ENCODE measurements around the gene CAMKMT. TPM values are rescaled to one million over a fixed set of nuclear protein-coding genes. Genes with fewer than 3 reads are reported as not detected.
A peak's percentile ranks its signal among the peaks of the same experiment; 100 is the strongest.

CAMKMT gene
- total RNA-seq, 1 experiment from 2014 or later, result 6.2 TPM

GRCh38 chr2:44779793-44780192, 418.0 kb downstream of the CAMKMT start:
- DNase-seq (ENCODE audit: low read depth), result no peak
- in situ Hi-C loops (cut with HindIII; ENCODE audit: low pct_unique_long_range_greater_than_20kb, low sequenced_read_pairs), result no loop called here

GRCh38 chr2:44780406-44780805, 418.7 kb downstream of the CAMKMT start:
- in situ Hi-C loops (cut with HindIII; ENCODE audit: low pct_unique_long_range_greater_than_20kb, low sequenced_read_pairs), result no loop called here
- DNase-seq (ENCODE audit: low read depth), result no peak

GRCh38 chr2:44785433-44785832, 423.7 kb downstream of the CAMKMT start:
- in situ Hi-C loops (cut with HindIII; ENCODE audit: low pct_unique_long_range_greater_than_20kb, low sequenced_read_pairs), result no loop called here
- no peak for DNase-seq (ENCODE audit: low read depth)

- in situ Hi-C loops (cut with HindIII; ENCODE audit: low pct_unique_long_range_greater_than_20kb, low sequenced_read_pairs), result no loop called here
- no peak for DNase-seq (ENCODE audit: low read depth)
These were observed 424.5 kb downstream of the CAMKMT start for GRCh38 chr2:44786045-44786816.

GRCh38 chr2:44786817-44787214, 425.1 kb downstream of the CAMKMT start:
- in situ Hi-C loops (cut with HindIII; ENCODE audit: low pct_unique_long_range_greater_than_20kb, low sequenced_read_pairs), result no loop called here
- DNase-seq (ENCODE audit: low read depth), result no peak

GRCh38 chr2:44787663-44788062, 425.9 kb downstream of the CAMKMT start:
- in situ Hi-C loops (cut with HindIII; ENCODE audit: low pct_unique_long_range_greater_than_20kb, low sequenced_read_pairs), result no loop called here
- no peak for DNase-seq (ENCODE audit: low read depth)

- in situ Hi-C loops (cut with HindIII; ENCODE audit: low pct_unique_long_range_greater_than_20kb, low sequenced_read_pairs), result no loop called here
- no peak for DNase-seq (ENCODE audit: low read depth)
These were observed 427.7 kb downstream of the CAMKMT start for GRCh38 chr2:44789446-44789845.

- in situ Hi-C loops (cut with HindIII; ENCODE audit: low pct_unique_long_range_greater_than_20kb, low sequenced_read_pairs), result no loop called here
- DNase-seq (ENCODE audit: low read depth), result no peak
These were observed 428.4 kb downstream of the CAMKMT start for GRCh38 chr2:44789971-44790721.

GRCh38 chr2:44793322-44793870, 431.6 kb downstream of the CAMKMT start:
- peak; percentile 16 for DNase-seq (ENCODE audit: low read depth)
- in situ Hi-C loops (cut with HindIII; ENCODE audit: low pct_unique_long_range_greater_than_20kb, low sequenced_read_pairs), result no loop called here

- no peak for DNase-seq (ENCODE audit: low read depth)
- in situ Hi-C loops (cut with HindIII; ENCODE audit: low pct_unique_long_range_greater_than_20kb, low sequenced_read_pairs), result no loop called here
These were observed 435.0 kb downstream of the CAMKMT start for GRCh38 chr2:44796771-44797170.

- in situ Hi-C loops (cut with HindIII; ENCODE audit: low pct_unique_long_range_greater_than_20kb, low sequenced_read_pairs), result no loop called here
- DNase-seq (ENCODE audit: low read depth), result no peak
These were observed 436.5 kb downstream of the CAMKMT start for GRCh38 chr2:44798139-44798659.

GRCh38 chr2:44799105-44799504, 437.4 kb downstream of the CAMKMT start:
- in situ Hi-C loops (cut with HindIII; ENCODE audit: low pct_unique_long_range_greater_than_20kb, low sequenced_read_pairs), result no loop called here
- DNase-seq (ENCODE audit: low read depth), result no peak

GRCh38 chr2:44799754-44800153, 438.0 kb downstream of the CAMKMT start:
- no peak for DNase-seq (ENCODE audit: low read depth)
- in situ Hi-C loops (cut with HindIII; ENCODE audit: low pct_unique_long_range_greater_than_20kb, low sequenced_read_pairs), result no loop called here

GRCh38 chr2:44801289-44801840, 439.6 kb downstream of the CAMKMT start:
- in situ Hi-C loops (cut with HindIII; ENCODE audit: low pct_unique_long_range_greater_than_20kb, low sequenced_read_pairs), result no loop called here
- DNase-seq (ENCODE audit: low read depth), result no peak

GRCh38 chr2:44801841-44802776, 440.4 kb downstream of the CAMKMT start:
- no peak for DNase-seq (ENCODE audit: low read depth)

GRCh38 chr2:44802777-44803424, 441.2 kb downstream of the CAMKMT start:
- DNase-seq (ENCODE audit: low read depth), result no peak
- in situ Hi-C loops (cut with HindIII; ENCODE audit: low pct_unique_long_range_greater_than_20kb, low sequenced_read_pairs), result no loop called here

More at GRCh38 chr2:44801841-44802776, 440.4 kb downstream of the CAMKMT start:
- in situ Hi-C loops (cut with HindIII; ENCODE audit: low pct_unique_long_range_greater_than_20kb, low sequenced_read_pairs), result no loop called here

Data from Caki2 (cell line).